WTC11 (cell line): Measurements from ENCODE around the gene RAD23B. TPM values are rescaled to one million over a fixed set of nuclear protein-coding genes. Genes with fewer than 3 reads are reported as not detected.
"Not testable (repeated sequence)": the region's sequence is repeated elsewhere in the genome, so short reads cannot be mapped to it uniquely, and the experiment has no call there.

ENCODE experiments used
- ATAC-seq: fragments of 200-7000 bp; cut with Tn5 transposase; 2 replicates; pipeline ENCODE4 v1.10.0; 2021; ENCODE audit warnings: mild to moderate bottlenecking, moderate library complexity
- CTCF ChIA-PET: fragments of 300-600 bp; sonication (Branson Sonifier 250); formaldehyde crosslinking; loops from one replicate; lab custom pipeline; 2021; ENCODE audit warnings: antibody characterized with exemption; lab: Charles Lee
- POLR2A ChIA-PET: fragments of 350-600 bp; sonication (Branson Sonifier 250); formaldehyde crosslinking; loops from one replicate; lab custom pipeline; 2021; ENCODE audit warnings: antibody characterized with exemption; lab: Charles Lee
- DNase-seq: peaks from one replicate; pipeline ENCODE4 v3.0.0; 2021; ENCODE audit warnings: low spot score
- H3K27ac Mint-ChIP-seq: 2 replicates; pipeline ENCODE4 v1.8.0; 2021; ENCODE audit warnings: mixed read lengths
- H3K27me3 Mint-ChIP-seq: 2 replicates; pipeline ENCODE4 v1.8.0; 2021; ENCODE audit warnings: low read depth, mild to moderate bottlenecking, moderate library complexity, mixed read lengths
- H3K36me3 Mint-ChIP-seq: 2 replicates; pipeline ENCODE4 v1.8.0; 2021; ENCODE audit warnings: mixed read lengths
- H3K4me1 Mint-ChIP-seq: 2 replicates; pipeline ENCODE4 v1.8.0; 2022; ENCODE audit warnings: mixed read lengths
- H3K4me3 Mint-ChIP-seq: 2 replicates; pipeline ENCODE4 v1.8.0; 2021; ENCODE audit warnings: mild to moderate bottlenecking, moderate library complexity, mixed read lengths
- H3K9me3 Mint-ChIP-seq: 2 replicates; pipeline ENCODE4 v1.8.0; 2021; ENCODE audit warnings: mixed read lengths
- CBFB ChIP-seq: sonication (generic); formaldehyde crosslinking; IDR thresholded peaks from 2 replicates; pipeline ENCODE4 v1.8.1; 2022; ENCODE audit warnings: mild to moderate bottlenecking, low read depth, missing genetic modification reagents
- E2F5 ChIP-seq: sonication (generic); formaldehyde crosslinking; IDR thresholded peaks from 2 replicates; pipeline ENCODE4 v1.8.1; 2022; ENCODE audit warnings: mild to moderate bottlenecking, moderate library complexity, missing genetic modification reagents
- ELF4 ChIP-seq: sonication (generic); formaldehyde crosslinking; IDR thresholded peaks from 2 replicates; pipeline ENCODE4 v1.8.1; 2022; ENCODE audit warnings: low read depth, mild to moderate bottlenecking, moderate library complexity, missing genetic modification reagents
- ERG ChIP-seq: fragments of 250-450 bp; sonication (Bioruptor Pico); IDR thresholded peaks from 2 replicates; pipeline ENCODE4 v1.8.0; 2021; ENCODE audit warnings: mild to moderate bottlenecking
- FOXK1 ChIP-seq: sonication (generic); formaldehyde crosslinking; IDR thresholded peaks from 2 replicates; pipeline ENCODE4 v1.8.0; 2022; ENCODE audit warnings: mild to moderate bottlenecking, moderate library complexity, missing genetic modification reagents
- FOXP4 ChIP-seq: sonication (generic); formaldehyde crosslinking; IDR thresholded peaks from 2 replicates; pipeline ENCODE4 v1.8.0; 2022; ENCODE audit warnings: mild to moderate bottlenecking, missing genetic modification reagents
- NFATC4 ChIP-seq: fragments of 250-450 bp; sonication (Bioruptor Pico); IDR thresholded peaks from 2 replicates; pipeline ENCODE4 v1.9.0; 2021; ENCODE audit warnings: mild to moderate bottlenecking
- NR1H2 ChIP-seq: sonication (generic); formaldehyde crosslinking; IDR thresholded peaks from 2 replicates; pipeline ENCODE4 v1.9.0; 2021; ENCODE audit warnings: mild to moderate bottlenecking, moderate library complexity, missing genetic modification reagents
- NR2C2 ChIP-seq: sonication (generic); formaldehyde crosslinking; IDR thresholded peaks from 2 replicates; pipeline ENCODE4 v1.8.0; 2022; ENCODE audit warnings: mild to moderate bottlenecking, missing genetic modification reagents
- SOX15 ChIP-seq: fragments of 250-450 bp; sonication (Bioruptor Pico); IDR thresholded peaks from 2 replicates; pipeline ENCODE4 v1.9.0; 2021; ENCODE audit warnings: mild to moderate bottlenecking
- TCF7 ChIP-seq: sonication (generic); formaldehyde crosslinking; IDR thresholded peaks from 2 replicates; pipeline ENCODE4 v1.8.0; 2022; ENCODE audit warnings: mild to moderate bottlenecking, low read depth, missing genetic modification reagents, moderate library complexity
- USF2 ChIP-seq: sonication (generic); formaldehyde crosslinking; IDR thresholded peaks from 2 replicates; pipeline ENCODE4 v1.8.1; 2023; ENCODE audit warnings: mild to moderate bottlenecking, missing genetic modification reagents, moderate library complexity
- ZMAT4 ChIP-seq: fragments of 250-450 bp; sonication (Bioruptor Pico); IDR thresholded peaks from 2 replicates; pipeline ENCODE4 v1.9.0; 2021; ENCODE audit warnings: mild to moderate bottlenecking
- ZNF219 ChIP-seq: sonication (generic); formaldehyde crosslinking; IDR thresholded peaks from 2 replicates; pipeline ENCODE4 v1.8.0; 2023; ENCODE audit warnings: missing genetic modification reagents, mild to moderate bottlenecking, borderline replicate concordance
- ZNF263 ChIP-seq: sonication (generic); formaldehyde crosslinking; IDR thresholded peaks from 2 replicates; pipeline ENCODE4 v1.8.1; 2022; ENCODE audit warnings: low read depth, mild to moderate bottlenecking, moderate library complexity, missing genetic modification reagents
- ZNF396 ChIP-seq: fragments of 250-450 bp; sonication (Bioruptor Pico); IDR thresholded peaks from 2 replicates; pipeline ENCODE4 v1.8.0; 2021; ENCODE audit warnings: mild to moderate bottlenecking, moderate library complexity, borderline replicate concordance
- total RNA-seq: library from RNA; stranded (reverse); gene quantifications from 3 replicates; pipeline ENCODE4 v1.2.3, GENCODE V29; 2021
- TF ChIP-seq, protein P1 (sequence below): sonication (generic); formaldehyde crosslinking; IDR thresholded peaks from 2 replicates; pipeline ENCODE4 v1.8.0; 2023; ENCODE audit warnings: mild to moderate bottlenecking, missing genetic modification reagents

RAD23B gene
- total RNA-seq, 1 experiment from 2014 or later = 150 TPM

GRCh38 chr9:107258919-107259318, 24.2 kb upstream of the RAD23B start (continued):
- TF ChIP-seq USF2 (CRISPR knock-in tag) (no peak), ZNF396 (no peak), ZNF263 (CRISPR knock-in tag) (no peak), ERG (CRISPR knock-in tag) (no peak), NR1H2 (CRISPR knock-in tag) (no peak), FOXP4 (CRISPR knock-in tag) (no peak), ELF4 (CRISPR knock-in tag) (no peak), TCF7 (CRISPR knock-in tag) (no peak), ZNF219 (CRISPR knock-in tag) (no peak), ZMAT4 (CRISPR knock-in tag) (no peak), FOXK1 (CRISPR knock-in tag) (no peak)

- POLR2A ChIA-PET = interaction anchor here (1.4 to 1.5 kb wide), 2 partner anchors 17 to 22 kb away, joined by 3 to 4 read pairs; no protein-coding TSS in a partner anchor
- ATAC-seq, H3K27ac Mint-ChIP-seq, DNase-seq, CTCF ChIA-PET, H3K4me1 Mint-ChIP-seq, H3K4me3 Mint-ChIP-seq, H3K27me3 Mint-ChIP-seq, H3K36me3 Mint-ChIP-seq, H3K9me3 Mint-ChIP-seq: not testable (repeated sequence)
These were observed 23.2 kb upstream of the RAD23B start for GRCh38 chr9:107259751-107260313.

- ChIA-PET POLR2A (interaction anchor here (0.6 to 1.5 kb wide), 4 partner anchors 17 to 1108 kb away, joined by 3 to 4 read pairs (median 3); no protein-coding TSS in a partner anchor), CTCF (interaction anchor here (1.0 to 1.3 kb wide), 2 partner anchors 12 to 37 kb away, joined by 4 to 5 read pairs; no protein-coding TSS in a partner anchor)
- H3K4me1 Mint-ChIP-seq = 0 out of 2 replicates have a peak, but pooled peaks cover 3% of the 10 kb centered on the region
- ATAC-seq (peak; percentile 82), DNase-seq (no peak)
- no peak overlapping the region for H3K27ac Mint-ChIP-seq
- no peaks in the 10 kb centered on the region for H3K27me3 Mint-ChIP-seq
- H3K9me3 Mint-ChIP-seq = peaks cover 17% of the 10 kb centered on the region
- TF ChIP-seq NR2C2 = no peak
- H3K36me3 Mint-ChIP-seq = peaks cover 7% of the 10 kb centered on the region; the same call in 1 of the 2 replicates
- no peak overlapping the region for H3K4me3 Mint-ChIP-seq
These were observed 22.5 kb upstream of the RAD23B start for GRCh38 chr9:107260437-107261081.

GRCh38 chr9:107261106-107261505, 22.0 kb upstream of the RAD23B start:
- ATAC-seq (no peak), DNase-seq (no peak)
- ChIA-PET POLR2A (interaction anchor here (0.6 to 1.5 kb wide), 5 partner anchors 16 to 1750 kb away, joined by 3 to 4 read pairs (median 3); no protein-coding TSS in a partner anchor), CTCF (interaction anchor here (1.0 to 1.3 kb wide), 2 partner anchors 13 to 37 kb away, joined by 4 to 5 read pairs; no protein-coding TSS in a partner anchor)
- peaks cover 7% of the 10 kb centered on the region; the same call in 1 of the 2 replicates for H3K36me3 Mint-ChIP-seq
- H3K4me3 Mint-ChIP-seq = no peak overlapping the region
- H3K9me3 Mint-ChIP-seq = peaks cover 18% of the 10 kb centered on the region
- TF ChIP-seq, protein P1, sequence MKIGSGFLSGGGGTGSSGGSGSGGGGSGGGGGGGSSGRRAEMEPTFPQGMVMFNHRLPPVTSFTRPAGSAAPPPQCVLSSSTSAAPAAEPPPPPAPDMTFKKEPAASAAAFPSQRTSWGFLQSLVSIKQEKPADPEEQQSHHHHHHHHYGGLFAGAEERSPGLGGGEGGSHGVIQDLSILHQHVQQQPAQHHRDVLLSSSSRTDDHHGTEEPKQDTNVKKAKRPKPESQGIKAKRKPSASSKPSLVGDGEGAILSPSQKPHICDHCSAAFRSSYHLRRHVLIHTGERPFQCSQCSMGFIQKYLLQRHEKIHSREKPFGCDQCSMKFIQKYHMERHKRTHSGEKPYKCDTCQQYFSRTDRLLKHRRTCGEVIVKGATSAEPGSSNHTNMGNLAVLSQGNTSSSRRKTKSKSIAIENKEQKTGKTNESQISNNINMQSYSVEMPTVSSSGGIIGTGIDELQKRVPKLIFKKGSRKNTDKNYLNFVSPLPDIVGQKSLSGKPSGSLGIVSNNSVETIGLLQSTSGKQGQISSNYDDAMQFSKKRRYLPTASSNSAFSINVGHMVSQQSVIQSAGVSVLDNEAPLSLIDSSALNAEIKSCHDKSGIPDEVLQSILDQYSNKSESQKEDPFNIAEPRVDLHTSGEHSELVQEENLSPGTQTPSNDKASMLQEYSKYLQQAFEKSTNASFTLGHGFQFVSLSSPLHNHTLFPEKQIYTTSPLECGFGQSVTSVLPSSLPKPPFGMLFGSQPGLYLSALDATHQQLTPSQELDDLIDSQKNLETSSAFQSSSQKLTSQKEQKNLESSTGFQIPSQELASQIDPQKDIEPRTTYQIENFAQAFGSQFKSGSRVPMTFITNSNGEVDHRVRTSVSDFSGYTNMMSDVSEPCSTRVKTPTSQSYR (CRISPR knock-in tag) = no peak
- no peak for TF ChIP-seq CBFB (CRISPR knock-in tag)
- no peak for TF ChIP-seq E2F5 (CRISPR knock-in tag)
- no peak for TF ChIP-seq NFATC4 (CRISPR knock-in tag)
- TF ChIP-seq SOX15 = no peak
- H3K4me1 Mint-ChIP-seq = 0 out of 2 replicates have a peak, but pooled peaks cover 3% of the 10 kb centered on the region
- H3K27ac Mint-ChIP-seq = no peak overlapping the region
- H3K27me3 Mint-ChIP-seq = no peaks in the 10 kb centered on the region
